ENCODE measurements around the gene TMEM254. TPM values are rescaled to one million over a fixed set of nuclear protein-coding genes. Genes with fewer than 3 reads are reported as not detected.

TMEM254 gene
- total and polyA plus RNA-seq, 2 of the 13 experiments (the other 11 are each of a cell fraction or from before 2014, with no cell fraction given): 11.2 to 39.0 TPM

DNA sequence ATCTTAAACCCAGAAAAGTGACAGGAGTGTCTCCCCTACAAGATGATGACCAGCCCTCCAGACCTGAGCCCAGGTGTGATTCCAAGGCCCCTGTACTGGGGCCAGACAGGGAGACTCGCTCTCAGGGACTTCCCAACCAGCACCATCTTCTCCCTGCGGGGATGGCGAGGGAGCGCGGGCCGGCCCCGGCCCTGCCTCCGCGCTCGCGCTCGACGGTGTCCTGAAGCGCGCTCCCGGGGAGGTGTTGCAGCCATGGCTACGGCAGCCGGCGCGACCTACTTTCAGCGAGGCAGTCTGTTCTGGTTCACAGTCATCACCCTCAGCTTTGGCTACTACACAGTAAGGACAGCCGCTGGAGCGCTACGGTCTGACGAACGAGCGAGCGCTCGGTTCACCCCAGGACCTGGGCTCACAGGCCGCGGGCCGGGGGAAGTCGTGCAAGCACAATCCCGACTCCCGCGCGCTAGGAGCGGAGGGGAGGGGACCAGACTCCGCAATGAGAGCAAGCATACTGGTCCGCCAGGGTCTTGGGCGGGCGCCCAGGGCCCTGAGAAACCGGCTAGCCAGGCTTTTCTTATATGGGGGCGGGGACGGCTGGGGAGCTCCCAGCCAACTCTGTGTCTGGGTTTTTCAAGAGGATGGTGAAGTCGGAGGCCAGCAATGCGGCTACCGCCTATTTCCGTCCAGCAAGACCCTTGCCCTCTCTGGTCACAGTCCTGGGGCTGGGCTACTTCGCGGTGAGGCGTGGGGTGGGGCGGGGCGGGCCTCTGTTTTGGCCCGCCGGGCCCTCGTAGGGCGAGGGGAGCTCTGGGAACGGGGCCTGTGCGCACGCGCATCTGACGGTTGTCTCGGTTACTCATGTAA lies at the start of gene TMEM254 (continued):
- TF ChIP-seq, protein P1, sequence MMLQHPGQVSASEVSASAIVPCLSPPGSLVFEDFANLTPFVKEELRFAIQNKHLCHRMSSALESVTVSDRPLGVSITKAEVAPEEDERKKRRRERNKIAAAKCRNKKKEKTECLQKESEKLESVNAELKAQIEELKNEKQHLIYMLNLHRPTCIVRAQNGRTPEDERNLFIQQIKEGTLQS (CRISPR knock-in tag; IDR thresholded peaks at IDR 0.05): no peak
- peak; percentile 84 for TF ChIP-seq ASH2L (IDR thresholded peaks at IDR 0.05; ENCODE audit: insufficient read length, low read depth, low read length)
- TF ChIP-seq, protein P2, sequence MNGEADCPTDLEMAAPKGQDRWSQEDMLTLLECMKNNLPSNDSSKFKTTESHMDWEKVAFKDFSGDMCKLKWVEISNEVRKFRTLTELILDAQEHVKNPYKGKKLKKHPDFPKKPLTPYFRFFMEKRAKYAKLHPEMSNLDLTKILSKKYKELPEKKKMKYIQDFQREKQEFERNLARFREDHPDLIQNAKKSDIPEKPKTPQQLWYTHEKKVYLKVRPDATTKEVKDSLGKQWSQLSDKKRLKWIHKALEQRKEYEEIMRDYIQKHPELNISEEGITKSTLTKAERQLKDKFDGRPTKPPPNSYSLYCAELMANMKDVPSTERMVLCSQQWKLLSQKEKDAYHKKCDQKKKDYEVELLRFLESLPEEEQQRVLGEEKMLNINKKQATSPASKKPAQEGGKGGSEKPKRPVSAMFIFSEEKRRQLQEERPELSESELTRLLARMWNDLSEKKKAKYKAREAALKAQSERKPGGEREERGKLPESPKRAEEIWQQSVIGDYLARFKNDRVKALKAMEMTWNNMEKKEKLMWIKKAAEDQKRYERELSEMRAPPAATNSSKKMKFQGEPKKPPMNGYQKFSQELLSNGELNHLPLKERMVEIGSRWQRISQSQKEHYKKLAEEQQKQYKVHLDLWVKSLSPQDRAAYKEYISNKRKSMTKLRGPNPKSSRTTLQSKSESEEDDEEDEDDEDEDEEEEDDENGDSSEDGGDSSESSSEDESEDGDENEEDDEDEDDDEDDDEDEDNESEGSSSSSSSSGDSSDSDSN (CRISPR knock-in tag; IDR thresholded peaks at IDR 0.05): peak; percentile 98
- TF ChIP-seq NRL (CRISPR knock-in tag; IDR thresholded peaks at IDR 0.05; ENCODE audit: borderline replicate concordance): peak; percentile 46; the same call in 1 of the 2 replicates
- TF ChIP-seq, protein P3, sequence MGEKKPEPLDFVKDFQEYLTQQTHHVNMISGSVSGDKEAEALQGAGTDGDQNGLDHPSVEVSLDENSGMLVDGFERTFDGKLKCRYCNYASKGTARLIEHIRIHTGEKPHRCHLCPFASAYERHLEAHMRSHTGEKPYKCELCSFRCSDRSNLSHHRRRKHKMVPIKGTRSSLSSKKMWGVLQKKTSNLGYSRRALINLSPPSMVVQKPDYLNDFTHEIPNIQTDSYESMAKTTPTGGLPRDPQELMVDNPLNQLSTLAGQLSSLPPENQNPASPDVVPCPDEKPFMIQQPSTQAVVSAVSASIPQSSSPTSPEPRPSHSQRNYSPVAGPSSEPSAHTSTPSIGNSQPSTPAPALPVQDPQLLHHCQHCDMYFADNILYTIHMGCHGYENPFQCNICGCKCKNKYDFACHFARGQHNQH (CRISPR knock-in tag; IDR thresholded peaks at IDR 0.05): 0 out of 2 replicates have a peak, but pooled peaks have one; percentile 14
- TF ChIP-seq, protein P4, sequence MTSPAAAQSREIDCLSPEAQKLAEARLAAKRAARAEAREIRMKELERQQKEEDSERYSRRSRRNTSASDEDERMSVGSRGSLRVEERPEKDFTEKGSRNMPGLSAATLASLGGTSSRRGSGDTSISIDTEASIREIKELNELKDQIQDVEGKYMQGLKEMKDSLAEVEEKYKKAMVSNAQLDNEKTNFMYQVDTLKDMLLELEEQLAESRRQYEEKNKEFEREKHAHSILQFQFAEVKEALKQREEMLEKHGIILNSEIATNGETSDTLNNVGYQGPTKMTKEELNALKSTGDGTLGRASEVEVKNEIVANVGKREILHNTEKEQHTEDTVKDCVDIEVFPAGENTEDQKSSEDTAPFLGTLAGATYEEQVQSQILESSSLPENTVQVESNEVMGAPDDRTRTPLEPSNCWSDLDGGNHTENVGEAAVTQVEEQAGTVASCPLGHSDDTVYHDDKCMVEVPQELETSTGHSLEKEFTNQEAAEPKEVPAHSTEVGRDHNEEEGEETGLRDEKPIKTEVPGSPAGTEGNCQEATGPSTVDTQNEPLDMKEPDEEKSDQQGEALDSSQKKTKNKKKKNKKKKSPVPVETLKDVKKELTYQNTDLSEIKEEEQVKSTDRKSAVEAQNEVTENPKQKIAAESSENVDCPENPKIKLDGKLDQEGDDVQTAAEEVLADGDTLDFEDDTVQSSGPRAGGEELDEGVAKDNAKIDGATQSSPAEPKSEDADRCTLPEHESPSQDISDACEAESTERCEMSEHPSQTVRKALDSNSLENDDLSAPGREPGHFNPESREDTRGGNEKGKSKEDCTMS (CRISPR knock-in tag; conservative IDR thresholded peaks at IDR 0.05): 0 out of 2 replicates have a peak, but pooled peaks have one; percentile 17
- TF ChIP-seq, protein P5, sequence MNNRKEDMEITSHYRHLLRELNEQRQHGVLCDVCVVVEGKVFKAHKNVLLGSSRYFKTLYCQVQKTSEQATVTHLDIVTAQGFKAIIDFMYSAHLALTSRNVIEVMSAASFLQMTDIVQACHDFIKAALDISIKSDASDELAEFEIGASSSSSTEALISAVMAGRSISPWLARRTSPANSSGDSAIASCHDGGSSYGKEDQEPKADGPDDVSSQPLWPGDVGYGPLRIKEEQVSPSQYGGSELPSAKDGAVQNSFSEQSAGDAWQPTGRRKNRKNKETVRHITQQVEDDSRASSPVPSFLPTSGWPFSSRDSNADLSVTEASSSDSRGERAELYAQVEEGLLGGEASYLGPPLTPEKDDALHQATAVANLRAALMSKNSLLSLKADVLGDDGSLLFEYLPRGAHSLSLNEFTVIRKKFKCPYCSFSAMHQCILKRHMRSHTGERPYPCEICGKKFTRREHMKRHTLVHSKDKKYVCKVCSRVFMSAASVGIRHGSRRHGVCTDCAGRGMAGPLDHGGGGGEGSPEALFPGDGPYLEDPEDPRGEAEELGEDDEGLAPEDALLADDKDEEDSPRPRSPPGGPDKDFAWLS (CRISPR knock-in tag; IDR thresholded peaks at IDR 0.05; ENCODE audit: borderline replicate concordance): no peak
- no peak for TF ChIP-seq MBD4 (IDR thresholded peaks at IDR 0.05; ENCODE audit: borderline replicate concordance, low read length)
- no peak for TF ChIP-seq ZNF7 (CRISPR knock-in tag; IDR thresholded peaks at IDR 0.05)
- TF ChIP-seq PHF20 (CRISPR knock-in tag; IDR thresholded peaks at IDR 0.05): peak; percentile 83
- TF ChIP-seq ZNF143 (CRISPR knock-in tag; IDR thresholded peaks at IDR 0.05): peak; percentile 89
- no peak for TF ChIP-seq ZNF383 (CRISPR knock-in tag; IDR thresholded peaks at IDR 0.05; ENCODE audit: borderline replicate concordance)
- no peak for TF ChIP-seq NFRKB (IDR thresholded peaks at IDR 0.05)
- TF ChIP-seq ZNF34 (CRISPR knock-in tag; IDR thresholded peaks at IDR 0.05; ENCODE audit: borderline replicate concordance): no peak
- no peak for TF ChIP-seq KMT2A (CRISPR knock-in tag; IDR thresholded peaks at IDR 0.05)
- TF ChIP-seq NFKBIZ (CRISPR knock-in tag; IDR thresholded peaks at IDR 0.05): no peak
- peak; percentile 8; the same call in 1 of the 2 replicates for TF ChIP-seq PITX1 (CRISPR knock-in tag; IDR thresholded peaks at IDR 0.05)
- no peak for TF ChIP-seq ZBTB3 (CRISPR knock-in tag; IDR thresholded peaks at IDR 0.05; ENCODE audit: borderline replicate concordance, low read depth)
